Type B pancreatic cell (in vitro differentiated cells): ENCODE results near the gene ZW10. TPM values are rescaled to one million over a fixed set of nuclear protein-coding genes. Genes with fewer than 3 reads are reported as not detected.

Experiments used
- DNase-seq: peaks from one replicate; pipeline ENCODE4 v3.0.0; 2021; ENCODE audit warnings: mixed read lengths; ENCODE audit not compliant: unreplicated experiment; ENCODE audit errors: extremely low spot score
- H3K27ac Mint-ChIP-seq: 2 replicates; pipeline ENCODE4 v1.8.0; 2021; ENCODE audit warnings: mild to moderate bottlenecking, mixed read lengths
- H3K27me3 Mint-ChIP-seq: 2 replicates; pipeline ENCODE4 v1.8.0; 2021; ENCODE audit warnings: mixed read lengths
- H3K36me3 Mint-ChIP-seq: 2 replicates; pipeline ENCODE4 v1.8.0; 2021; ENCODE audit warnings: mixed read lengths
- H3K4me1 Mint-ChIP-seq: one replicate; pipeline ENCODE4 v1.8.0; 2021; ENCODE audit warnings: mixed read lengths; ENCODE audit not compliant: unreplicated experiment
- H3K4me3 Mint-ChIP-seq: 2 replicates; pipeline ENCODE4 v1.8.0; 2021; ENCODE audit warnings: mild to moderate bottlenecking, mixed read lengths
- H3K9me3 Mint-ChIP-seq: 2 replicates; pipeline ENCODE4 v1.8.0; 2021; ENCODE audit warnings: mixed read lengths
- total RNA-seq: library from RNA; stranded (reverse); gene quantifications from 2 replicates; pipeline ENCODE4 v1.2.1, GENCODE V29; 2021; ENCODE audit warnings: low replicate concordance
- TF ChIP-seq, protein P1 (sequence below): fragments of 200-600 bp; sonication (generic); conservative IDR thresholded peaks from 2 replicates; pipeline ENCODE4 v1.5.0; 2021; ENCODE audit warnings: antibody characterized with exemption, mild to moderate bottlenecking

Gene ZW10
- total RNA-seq, 1 donor from 2014 or later = 21.9 TPM

DNA sequence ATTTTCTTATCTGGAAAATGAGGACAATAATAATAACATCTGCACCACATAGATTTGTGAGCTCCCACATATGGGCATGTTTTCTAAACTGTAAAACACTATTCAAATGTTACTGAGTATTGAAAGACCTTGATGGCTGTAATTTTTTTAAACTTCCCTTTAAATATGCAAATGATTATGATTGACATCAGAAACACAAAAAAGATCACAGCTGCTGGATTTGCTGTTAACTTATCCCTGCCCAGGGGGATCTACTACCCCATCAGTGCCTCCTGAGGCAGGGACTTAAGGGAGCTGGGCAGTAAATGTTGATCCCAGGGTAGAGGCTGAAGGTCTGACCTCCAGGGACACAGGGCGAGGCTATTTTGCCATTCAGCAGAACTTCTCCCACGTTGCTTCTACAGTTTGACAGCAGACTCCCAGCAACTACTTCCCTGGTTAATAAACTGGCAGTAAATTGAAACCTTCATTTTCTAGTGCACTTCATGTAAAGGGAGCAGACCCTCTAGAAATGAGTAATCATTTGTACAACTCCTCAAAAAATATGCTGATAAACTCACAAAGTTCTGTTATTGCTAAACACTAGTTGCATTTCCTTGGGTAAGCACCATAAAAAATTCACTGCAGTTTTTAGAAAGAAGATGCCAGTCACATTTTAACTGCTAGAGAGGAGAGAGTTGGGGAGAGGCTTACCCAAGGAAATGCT lies 87.7 kb downstream of the ZW10 start:
- TF ChIP-seq, protein P1, sequence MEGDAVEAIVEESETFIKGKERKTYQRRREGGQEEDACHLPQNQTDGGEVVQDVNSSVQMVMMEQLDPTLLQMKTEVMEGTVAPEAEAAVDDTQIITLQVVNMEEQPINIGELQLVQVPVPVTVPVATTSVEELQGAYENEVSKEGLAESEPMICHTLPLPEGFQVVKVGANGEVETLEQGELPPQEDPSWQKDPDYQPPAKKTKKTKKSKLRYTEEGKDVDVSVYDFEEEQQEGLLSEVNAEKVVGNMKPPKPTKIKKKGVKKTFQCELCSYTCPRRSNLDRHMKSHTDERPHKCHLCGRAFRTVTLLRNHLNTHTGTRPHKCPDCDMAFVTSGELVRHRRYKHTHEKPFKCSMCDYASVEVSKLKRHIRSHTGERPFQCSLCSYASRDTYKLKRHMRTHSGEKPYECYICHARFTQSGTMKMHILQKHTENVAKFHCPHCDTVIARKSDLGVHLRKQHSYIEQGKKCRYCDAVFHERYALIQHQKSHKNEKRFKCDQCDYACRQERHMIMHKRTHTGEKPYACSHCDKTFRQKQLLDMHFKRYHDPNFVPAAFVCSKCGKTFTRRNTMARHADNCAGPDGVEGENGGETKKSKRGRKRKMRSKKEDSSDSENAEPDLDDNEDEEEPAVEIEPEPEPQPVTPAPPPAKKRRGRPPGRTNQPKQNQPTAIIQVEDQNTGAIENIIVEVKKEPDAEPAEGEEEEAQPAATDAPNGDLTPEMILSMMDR = no peak
- Mint-ChIP-seq H3K4me3 (no peak overlapping the region), H3K27me3 (peaks cover 7% of the 10 kb centered on the region), H3K36me3 (no peaks in the 10 kb centered on the region), H3K27ac (no peak overlapping the region), H3K4me1 (peaks cover 53% of the 10 kb centered on the region), H3K9me3 (no peaks in the 10 kb centered on the region)
- no peak for DNase-seq

DNA sequence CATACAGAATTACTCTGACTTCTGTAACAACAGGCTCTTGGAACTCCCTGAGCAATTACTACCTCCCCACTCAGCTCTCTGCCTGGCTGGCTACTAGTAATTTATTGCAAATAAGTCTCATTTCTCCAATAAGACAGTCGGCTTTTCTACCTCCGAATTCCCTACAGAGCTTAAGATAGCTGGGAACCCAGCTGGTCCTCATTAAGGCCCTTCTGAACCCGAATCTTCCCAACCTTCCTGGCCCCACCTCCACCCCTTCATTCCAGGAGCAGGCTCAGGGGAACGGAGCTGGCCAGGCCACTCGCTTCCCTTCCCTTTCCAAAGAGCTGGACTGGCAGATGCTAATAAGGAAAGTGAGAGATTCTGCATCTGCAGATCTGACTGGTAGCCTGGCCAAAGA lies 89.0 kb downstream of the ZW10 start:
- no peak for DNase-seq
- Mint-ChIP-seq H3K27me3 (peaks cover 7% of the 10 kb centered on the region), H3K9me3 (no peaks in the 10 kb centered on the region), H3K27ac (no peak overlapping the region), H3K4me1 (peaks cover 54% of the 10 kb centered on the region), H3K36me3 (no peaks in the 10 kb centered on the region), H3K4me3 (peak overlapping the region; percentile 41)
- TF ChIP-seq, protein P1 = no peak

DNA sequence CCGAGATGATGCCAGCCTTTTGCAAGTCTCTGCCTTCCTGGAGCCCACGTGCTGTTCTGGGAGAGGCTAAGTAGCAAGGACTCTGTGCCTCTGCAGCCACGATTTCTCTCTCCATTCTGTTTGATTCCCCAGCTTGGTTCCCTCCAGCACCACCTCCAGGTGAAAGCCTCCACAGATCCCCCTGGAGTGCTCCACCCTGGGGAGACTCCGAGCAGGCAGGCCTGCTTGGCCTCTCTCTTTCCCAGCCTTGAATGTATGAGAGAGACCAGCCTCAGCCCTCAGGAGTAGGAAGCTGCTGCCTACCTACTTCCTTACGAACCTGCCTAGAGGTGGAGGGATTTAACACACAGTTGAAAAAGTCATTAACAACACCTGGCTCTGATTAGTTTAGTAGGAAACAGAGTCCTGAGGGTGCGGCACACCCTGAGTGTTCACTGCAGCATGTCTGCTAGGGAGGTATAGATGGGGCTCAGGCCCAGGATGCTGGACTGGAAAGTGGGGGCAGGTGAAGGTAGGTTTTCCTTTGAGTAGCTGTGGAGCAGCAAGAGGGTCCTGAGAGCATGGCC lies 89.9 kb downstream of the ZW10 start:
- peaks cover 54% of the 10 kb centered on the region for H3K4me1 Mint-ChIP-seq
- no peaks in the 10 kb centered on the region for H3K36me3 Mint-ChIP-seq
- no peak overlapping the region for H3K27ac Mint-ChIP-seq
- DNase-seq = no peak
- peaks cover 10% of the 10 kb centered on the region for H3K27me3 Mint-ChIP-seq
- no peaks in the 10 kb centered on the region for H3K9me3 Mint-ChIP-seq
- TF ChIP-seq, protein P1 = no peak
- H3K4me3 Mint-ChIP-seq = peak overlapping the region; percentile 42

Other genes with a start within 250 kb of the ZW10 start
- gene TMPRSS5, start 67.4 kb downstream of the ZW10 start, total RNA-seq = 0.81 and 2.6 TPM in 2 replicates
- gene CLDN25, start 6.1 kb upstream of the ZW10 start, total RNA-seq = not detected in 2 replicates
- gene USP28, start 101.9 kb upstream of the ZW10 start, total RNA-seq = 22.7 and 46.9 TPM in 2 replicates
- gene HTR3B, start 131.1 kb upstream of the ZW10 start, total RNA-seq = 0.17 TPM in 2 replicates
- 0.27 TPM in 1 of 2 replicates, not detected in the other for gene HTR3A, start 201.4 kb upstream of the ZW10 start, total RNA-seq